Measurements from ENCODE around the gene ARHGAP26. TPM values are rescaled to one million over a fixed set of nuclear protein-coding genes. Genes with fewer than 3 reads are reported as not detected.

ARHGAP26 gene
- total and polyA plus RNA-seq, 2 donors (not counting 3 experiments of a cell fraction or from before 2014, with no cell fraction given), result 3.1 to 16.2 TPM

- Histone ChIP-seq H2AFZ (ENCODE audit: low read depth, low read length) (no peak overlapping the region), H3K79me2 (ENCODE audit: control insufficient read depth, insufficient read depth, low read length) (no peaks in the 10 kb centered on the region), H4K20me1 (replicated peaks; ENCODE audit: control insufficient read depth, extremely low read depth, insufficient read depth, low read length) (no peaks in the 10 kb centered on the region), H3K4me2 (ENCODE audit: insufficient read depth, low read length) (no peak overlapping the region), H3K27ac (ENCODE audit: insufficient read depth, low read depth, low read length) (no peak overlapping the region), H3K9me1 (replicated peaks; ENCODE audit: control insufficient read depth, extremely low read depth, insufficient read depth, low read length) (no peaks in the 10 kb centered on the region), H3K9ac (replicated peaks; ENCODE audit: extremely low read depth, insufficient read depth, low read length) (no peak overlapping the region), H3K36me3 (ENCODE audit: control insufficient read depth in 2 of 2, extremely low read depth in 1 of 2, insufficient read depth in 2 of 2, low read length in 2 of 2) (no peaks in the 10 kb centered on the region), H3K4me1 (ENCODE audit: control insufficient read depth, extremely low read depth, insufficient read depth, low read length) (peaks cover 20% of the 10 kb centered on the region), H3K27me3 (ENCODE audit: control insufficient read depth in 2 of 2, insufficient read depth in 2 of 2, low read length in 2 of 2) (no peaks in the 10 kb centered on the region), H3K4me3 (replicated peaks in 1 of 3; ENCODE audit: insufficient read depth in 1 of 3, low read depth in 1 of 3, low read length in 3 of 3) (no peak overlapping the region), H3K9me3 (replicated peaks; ENCODE audit: control insufficient read depth, insufficient read depth, low read length) (no peaks in the 10 kb centered on the region)
- intact Hi-C loops (cut with micrococcal nuclease) (loop anchor here (2.0 to 5.0 kb wide), 2 partner anchors 25 to 93 kb away; no protein-coding TSS in a partner anchor), dilution Hi-C loops (cut with MboI; ENCODE audit: extremely low pct_ligation_motif_present, low sequenced_read_pairs) (loop anchor here (25.0 kb wide), 1 partner anchor 168 kb away; no protein-coding TSS in a partner anchor)
- ChIA-PET CTCF (interaction anchor here (1.3 to 3.3 kb wide), 11 partner anchors 9 to 300 kb away, joined by 3 to 16 read pairs (median 5); partner anchors contain the start of gene NR3C1), POLR2A (no interaction called here)
- BruUV-seq (replicated peaks), result no TSS peak
- FAIRE-seq (no peak), DNase-seq (ENCODE audit: low read depth, low spot score) (no peak)
- TF ChIP-seq EZH2 (IDR thresholded peaks at IDR 0.05; ENCODE audit: borderline replicate concordance, low read depth, low read length, severe bottlenecking), result no peak
- TF ChIP-seq GATA2 (IDR thresholded peaks at IDR 0.05; ENCODE audit: insufficient read depth, insufficient read length, low read depth, low read length), result peak; percentile 57
- TF ChIP-seq MYC (IDR thresholded peaks at IDR 0.05; ENCODE audit: low read depth, low read length), result no peak
- TF ChIP-seq POLR2A (IDR thresholded peaks at IDR 0.05; ENCODE audit: low read depth, low read length), result no peak
- TF ChIP-seq, protein P1, sequence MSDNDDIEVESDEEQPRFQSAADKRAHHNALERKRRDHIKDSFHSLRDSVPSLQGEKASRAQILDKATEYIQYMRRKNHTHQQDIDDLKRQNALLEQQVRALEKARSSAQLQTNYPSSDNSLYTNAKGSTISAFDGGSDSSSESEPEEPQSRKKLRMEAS (IDR thresholded peaks at IDR 0.05; ENCODE audit: insufficient read depth, insufficient read length), result peak; percentile 50
- TF ChIP-seq JUN (IDR thresholded peaks at IDR 0.05; ENCODE audit: borderline replicate concordance, insufficient read depth, insufficient read length, low read depth), result no peak
Observed at GRCh38 chr5:143219696-143220095, 449.5 kb downstream of the ARHGAP26 start.

- Histone ChIP-seq H3K27ac (ENCODE audit: insufficient read depth, low read depth, low read length) (peak overlapping the region; percentile 75), H3K9me3 (replicated peaks; ENCODE audit: control insufficient read depth, insufficient read depth, low read length) (no peaks in the 10 kb centered on the region), H3K9me1 (replicated peaks; ENCODE audit: control insufficient read depth, extremely low read depth, insufficient read depth, low read length) (no peaks in the 10 kb centered on the region), H3K4me3 (replicated peaks in 1 of 3; ENCODE audit: insufficient read depth in 1 of 3, low read depth in 1 of 3, low read length in 3 of 3) (peak overlapping the region in 2 of 3 experiments; percentile 35 to 73), H2AFZ (ENCODE audit: low read depth, low read length) (peak overlapping the region; percentile 87), H3K4me1 (ENCODE audit: control insufficient read depth, extremely low read depth, insufficient read depth, low read length) (peaks cover 20% of the 10 kb centered on the region), H3K9ac (replicated peaks; ENCODE audit: extremely low read depth, insufficient read depth, low read length) (peak overlapping the region; percentile 50), H3K36me3 (ENCODE audit: control insufficient read depth in 2 of 2, extremely low read depth in 1 of 2, insufficient read depth in 2 of 2, low read length in 2 of 2) (no peaks in the 10 kb centered on the region), H3K27me3 (ENCODE audit: control insufficient read depth in 2 of 2, insufficient read depth in 2 of 2, low read length in 2 of 2) (no peaks in the 10 kb centered on the region), H3K4me2 (ENCODE audit: insufficient read depth, low read length) (peak overlapping the region; percentile 97), H3K79me2 (ENCODE audit: control insufficient read depth, insufficient read depth, low read length) (no peaks in the 10 kb centered on the region), H4K20me1 (replicated peaks; ENCODE audit: control insufficient read depth, extremely low read depth, insufficient read depth, low read length) (no peaks in the 10 kb centered on the region)
- POLR2A ChIA-PET, result no interaction called here
- BruUV-seq (replicated peaks), result TSS peak; percentile 90
- dilution Hi-C loops (cut with MboI; ENCODE audit: extremely low pct_ligation_motif_present, low sequenced_read_pairs) (loop anchor here (25.0 kb wide), 1 partner anchor 167 kb away; no protein-coding TSS in a partner anchor), intact Hi-C loops (cut with micrococcal nuclease) (loop anchor here (1.0 to 5.0 kb wide), 3 partner anchors 24 to 94 kb away; no protein-coding TSS in a partner anchor)
- DNase-seq (ENCODE audit: low read depth, low spot score) (peak; percentile 75), FAIRE-seq (peak; percentile 81)
- CTCF ChIA-PET, result interaction anchor here (0.5 to 3.3 kb wide), 14 partner anchors 8 to 1058 kb away, joined by 3 to 16 read pairs (median 4); partner anchors contain the start of gene NR3C1
- TF ChIP-seq GATA2 (IDR thresholded peaks at IDR 0.05; ENCODE audit: insufficient read depth, insufficient read length, low read depth, low read length) (peak; percentile 46), POLR2AphosphoS5 (IDR thresholded peaks at IDR 0.05; ENCODE audit: insufficient read depth, low read depth, low read length) (no peak)
Observed at GRCh38 chr5:143220748-143221251, 450.6 kb downstream of the ARHGAP26 start.
